ENCODE results near the gene HIRA. TPM values are rescaled to one million over a fixed set of nuclear protein-coding genes. Genes with fewer than 3 reads are reported as not detected.
A peak's percentile ranks its signal among the peaks of the same experiment; 100 is the strongest.

Gene HIRA
- total RNA-seq, 1 experiment from 2014 or later: 51.0 TPM

DNA sequence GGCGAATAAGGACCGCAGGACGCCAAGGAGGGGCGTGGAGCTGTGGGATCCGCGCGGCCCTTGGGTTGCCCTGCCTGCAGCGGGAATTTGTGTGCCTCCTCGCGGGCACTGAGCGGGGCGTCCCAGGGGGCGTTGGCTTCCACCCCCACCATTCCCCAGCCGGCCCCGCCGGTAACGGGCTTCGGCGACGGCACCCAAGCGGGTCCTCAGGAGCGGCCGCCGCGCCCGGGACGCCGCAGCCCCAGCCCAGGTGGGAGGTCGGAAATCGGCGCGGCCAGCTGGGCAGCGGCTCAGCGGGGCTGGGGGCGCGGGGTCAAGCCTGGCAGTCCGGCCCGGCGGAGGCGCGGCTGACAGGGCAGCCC is 140.3 kb downstream of the HIRA start (continued):
- TF ChIP-seq, protein P1, sequence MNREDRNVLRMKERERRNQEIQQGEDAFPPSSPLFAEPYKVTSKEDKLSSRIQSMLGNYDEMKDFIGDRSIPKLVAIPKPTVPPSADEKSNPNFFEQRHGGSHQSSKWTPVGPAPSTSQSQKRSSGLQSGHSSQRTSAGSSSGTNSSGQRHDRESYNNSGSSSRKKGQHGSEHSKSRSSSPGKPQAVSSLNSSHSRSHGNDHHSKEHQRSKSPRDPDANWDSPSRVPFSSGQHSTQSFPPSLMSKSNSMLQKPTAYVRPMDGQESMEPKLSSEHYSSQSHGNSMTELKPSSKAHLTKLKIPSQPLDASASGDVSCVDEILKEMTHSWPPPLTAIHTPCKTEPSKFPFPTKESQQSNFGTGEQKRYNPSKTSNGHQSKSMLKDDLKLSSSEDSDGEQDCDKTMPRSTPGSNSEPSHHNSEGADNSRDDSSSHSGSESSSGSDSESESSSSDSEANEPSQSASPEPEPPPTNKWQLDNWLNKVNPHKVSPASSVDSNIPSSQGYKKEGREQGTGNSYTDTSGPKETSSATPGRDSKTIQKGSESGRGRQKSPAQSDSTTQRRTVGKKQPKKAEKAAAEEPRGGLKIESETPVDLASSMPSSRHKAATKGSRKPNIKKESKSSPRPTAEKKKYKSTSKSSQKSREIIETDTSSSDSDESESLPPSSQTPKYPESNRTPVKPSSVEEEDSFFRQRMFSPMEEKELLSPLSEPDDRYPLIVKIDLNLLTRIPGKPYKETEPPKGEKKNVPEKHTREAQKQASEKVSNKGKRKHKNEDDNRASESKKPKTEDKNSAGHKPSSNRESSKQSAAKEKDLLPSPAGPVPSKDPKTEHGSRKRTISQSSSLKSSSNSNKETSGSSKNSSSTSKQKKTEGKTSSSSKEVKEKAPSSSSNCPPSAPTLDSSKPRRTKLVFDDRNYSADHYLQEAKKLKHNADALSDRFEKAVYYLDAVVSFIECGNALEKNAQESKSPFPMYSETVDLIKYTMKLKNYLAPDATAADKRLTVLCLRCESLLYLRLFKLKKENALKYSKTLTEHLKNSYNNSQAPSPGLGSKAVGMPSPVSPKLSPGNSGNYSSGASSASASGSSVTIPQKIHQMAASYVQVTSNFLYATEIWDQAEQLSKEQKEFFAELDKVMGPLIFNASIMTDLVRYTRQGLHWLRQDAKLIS (CRISPR knock-in tag; IDR thresholded peaks at IDR 0.05; ENCODE audit: borderline replicate concordance): no peak
- TF ChIP-seq EMX1 (CRISPR knock-in tag; IDR thresholded peaks at IDR 0.05) (no peak), NFE2L1 (CRISPR knock-in tag; IDR thresholded peaks at IDR 0.05) (no peak)

GRCh38 chr22:19290400-19291217 is 140.9 kb downstream of the HIRA start:
- DNase-seq (ENCODE audit: low spot score): peak; percentile 20
- Mint-ChIP-seq H3K27ac (no peak overlapping the region), H3K4me1 (peaks cover 37% of the 10 kb centered on the region), H3K27me3 (ENCODE audit: low read depth) (peaks cover 25% of the 10 kb centered on the region), H3K9me3 (no peaks in the 10 kb centered on the region), H3K36me3 (no peaks in the 10 kb centered on the region), H3K4me3 (peak overlapping the region; percentile 83)
- peak; percentile 10; the same call in 1 of the 2 replicates for ATAC-seq
- CTCF ChIA-PET: interaction anchor here (0.8 to 2.2 kb wide), 4 partner anchors 9 to 339 kb away, joined by 4 to 19 read pairs (median 8); partner anchors contain the start of gene SLC25A1
- TF ChIP-seq JAZF1 (CRISPR knock-in tag; IDR thresholded peaks at IDR 0.05): no peak
- no peak for TF ChIP-seq GABPB1 (CRISPR knock-in tag; IDR thresholded peaks at IDR 0.05)
- TF ChIP-seq, protein P2, sequence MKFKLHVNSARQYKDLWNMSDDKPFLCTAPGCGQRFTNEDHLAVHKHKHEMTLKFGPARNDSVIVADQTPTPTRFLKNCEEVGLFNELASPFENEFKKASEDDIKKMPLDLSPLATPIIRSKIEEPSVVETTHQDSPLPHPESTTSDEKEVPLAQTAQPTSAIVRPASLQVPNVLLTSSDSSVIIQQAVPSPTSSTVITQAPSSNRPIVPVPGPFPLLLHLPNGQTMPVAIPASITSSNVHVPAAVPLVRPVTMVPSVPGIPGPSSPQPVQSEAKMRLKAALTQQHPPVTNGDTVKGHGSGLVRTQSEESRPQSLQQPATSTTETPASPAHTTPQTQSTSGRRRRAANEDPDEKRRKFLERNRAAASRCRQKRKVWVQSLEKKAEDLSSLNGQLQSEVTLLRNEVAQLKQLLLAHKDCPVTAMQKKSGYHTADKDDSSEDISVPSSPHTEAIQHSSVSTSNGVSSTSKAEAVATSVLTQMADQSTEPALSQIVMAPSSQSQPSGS (CRISPR knock-in tag; IDR thresholded peaks at IDR 0.05; ENCODE audit: borderline replicate concordance, low read depth): no peak
- no peak for TF ChIP-seq ZNF121 (CRISPR knock-in tag; IDR thresholded peaks at IDR 0.05)
- TF ChIP-seq KAT7 (CRISPR knock-in tag; IDR thresholded peaks at IDR 0.05; ENCODE audit: borderline replicate concordance): no peak
- no peak for TF ChIP-seq ZMAT4 (CRISPR knock-in tag; IDR thresholded peaks at IDR 0.05)
- no peak for TF ChIP-seq MLX (CRISPR knock-in tag; IDR thresholded peaks at IDR 0.05)
- no peak for TF ChIP-seq ATF6 (CRISPR knock-in tag; IDR thresholded peaks at IDR 0.05)
- TF ChIP-seq IRF2 (CRISPR knock-in tag; IDR thresholded peaks at IDR 0.05; ENCODE audit: borderline replicate concordance, low read depth): no peak
- no peak for TF ChIP-seq NFE2L1 (CRISPR knock-in tag; IDR thresholded peaks at IDR 0.05)
- TF ChIP-seq ELF4 (CRISPR knock-in tag; IDR thresholded peaks at IDR 0.05; ENCODE audit: low read depth): no peak
- no peak for TF ChIP-seq NR2C2 (CRISPR knock-in tag; IDR thresholded peaks at IDR 0.05)
- TF ChIP-seq OVOL2 (CRISPR knock-in tag; IDR thresholded peaks at IDR 0.05; ENCODE audit: borderline replicate concordance): no peak
- no peak for TF ChIP-seq RORB (CRISPR knock-in tag; IDR thresholded peaks at IDR 0.05)
- TF ChIP-seq CREB1 (CRISPR knock-in tag; IDR thresholded peaks at IDR 0.05): no peak
- no peak for TF ChIP-seq JUN (CRISPR knock-in tag; IDR thresholded peaks at IDR 0.05)
- TF ChIP-seq, protein P3, sequence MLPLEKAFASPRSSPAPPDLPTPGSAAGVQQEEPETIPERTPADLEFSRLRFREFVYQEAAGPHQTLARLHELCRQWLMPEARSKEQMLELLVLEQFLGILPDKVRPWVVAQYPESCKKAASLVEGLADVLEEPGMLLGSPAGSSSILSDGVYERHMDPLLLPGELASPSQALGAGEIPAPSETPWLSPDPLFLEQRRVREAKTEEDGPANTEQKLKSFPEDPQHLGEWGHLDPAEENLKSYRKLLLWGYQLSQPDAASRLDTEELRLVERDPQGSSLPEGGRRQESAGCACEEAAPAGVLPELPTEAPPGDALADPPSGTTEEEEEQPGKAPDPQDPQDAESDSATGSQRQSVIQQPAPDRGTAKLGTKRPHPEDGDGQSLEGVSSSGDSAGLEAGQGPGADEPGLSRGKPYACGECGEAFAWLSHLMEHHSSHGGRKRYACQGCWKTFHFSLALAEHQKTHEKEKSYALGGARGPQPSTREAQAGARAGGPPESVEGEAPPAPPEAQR (CRISPR knock-in tag; IDR thresholded peaks at IDR 0.05): no peak
- POLR2A ChIA-PET: interaction anchor here (1.5 kb wide), 1 partner anchor 112 kb away, joined by 4 read pairs; the partner anchor contains the start of gene SLC25A1
